HepG2 (cell line): Measurements from ENCODE around the gene SLC23A2. TPM values are rescaled to one million over a fixed set of nuclear protein-coding genes. Genes with fewer than 3 reads are reported as not detected.
A peak's percentile ranks its signal among the peaks of the same experiment; 100 is the strongest.

ENCODE experiments used
- CHD4 ChIP-seq: fragments of 200-600 bp; sonication (generic); IDR thresholded peaks from 2 replicates; pipeline ENCODE4 v1.7.0; 2017; ENCODE audit warnings: mild to moderate bottlenecking, low read length, borderline replicate concordance
- DBP ChIP-seq: sonication (generic); formaldehyde crosslinking; IDR thresholded peaks from 2 replicates; pipeline ENCODE4 v1.4.0; 2020; ENCODE audit warnings: missing genetic modification reagents; ENCODE audit errors: not compliant biosample characterization
- GPBP1L1 ChIP-seq: sonication (generic); formaldehyde crosslinking; IDR thresholded peaks from 2 replicates; pipeline ENCODE4 v1.5.0; 2020; ENCODE audit warnings: mild to moderate bottlenecking, missing genetic modification reagents
- KDM5A ChIP-seq: fragments of 200-600 bp; sonication (generic); IDR thresholded peaks from 2 replicates; pipeline ENCODE4 v1.7.0; 2018; ENCODE audit warnings: antibody characterized with exemption, mild to moderate bottlenecking, low read length, borderline replicate concordance
- NFATC3 ChIP-seq: sonication (generic); formaldehyde crosslinking; IDR thresholded peaks from 2 replicates; pipeline ENCODE4 v1.5.1; 2020; ENCODE audit warnings: mild to moderate bottlenecking, missing genetic modification reagents
- PATZ1 ChIP-seq: sonication (generic); formaldehyde crosslinking; IDR thresholded peaks from 2 replicates; pipeline ENCODE4 v1.4.0; 2020; ENCODE audit warnings: missing genetic modification reagents
- PCBP1 ChIP-seq: fragments of 200-400 bp; formaldehyde crosslinking; IDR thresholded peaks from 2 replicates; pipeline ENCODE4 v1.6.1; 2017; ENCODE audit warnings: mild to moderate bottlenecking, low read depth, low read length, borderline replicate concordance
- RAD51 ChIP-seq: fragments of 450-650 bp; IDR thresholded peaks from 2 replicates; pipeline ENCODE4 v1.6.1; 2016; ENCODE audit warnings: borderline replicate concordance
- RFXANK ChIP-seq: IDR thresholded peaks from 2 replicates; pipeline ENCODE4 v1.6.1; 2016
- SMC3 ChIP-seq: IDR thresholded peaks from 2 replicates; pipeline ENCODE4 v1.6.1; 2011; ENCODE audit warnings: low read length, improper control_type of control experiment
- TFE3 ChIP-seq: IDR thresholded peaks from 2 replicates; pipeline ENCODE4 v1.6.1; 2016
- TSC22D2 ChIP-seq: sonication (generic); formaldehyde crosslinking; IDR thresholded peaks from 2 replicates; pipeline ENCODE4 v1.5.1; 2020; ENCODE audit warnings: missing genetic modification reagents, mild to moderate bottlenecking, borderline replicate concordance
- XRCC5 ChIP-seq: fragments of 200-400 bp; formaldehyde crosslinking; optimal IDR thresholded peaks from 2 replicates; pipeline ENCODE3; 2017; ENCODE audit warnings: mild to moderate bottlenecking, low read length
- ZBTB46 ChIP-seq: sonication (generic); formaldehyde crosslinking; IDR thresholded peaks from 2 replicates; pipeline ENCODE4 v1.4.0; 2020; ENCODE audit warnings: mild to moderate bottlenecking, missing genetic modification reagents, borderline replicate concordance
- ZKSCAN5 ChIP-seq: sonication (generic); formaldehyde crosslinking; IDR thresholded peaks from 2 replicates; pipeline ENCODE4 v1.5.1; 2020; ENCODE audit warnings: mild to moderate bottlenecking, missing genetic modification reagents
- ZNF264 ChIP-seq: sonication (generic); formaldehyde crosslinking; IDR thresholded peaks from 2 replicates; pipeline ENCODE4 v1.4.0; 2020; ENCODE audit warnings: missing genetic modification reagents
- ZNF280B ChIP-seq: sonication (generic); formaldehyde crosslinking; IDR thresholded peaks from 2 replicates; pipeline ENCODE4 v1.5.0; 2020; ENCODE audit warnings: missing genetic modification reagents, mild to moderate bottlenecking, borderline replicate concordance
- ZNF546 ChIP-seq: sonication (generic); formaldehyde crosslinking; conservative IDR thresholded peaks from 2 replicates; pipeline ENCODE4 v1.8.1; 2023; ENCODE audit warnings: mild to moderate bottlenecking, missing genetic modification reagents
- ZNF7 ChIP-seq: IDR thresholded peaks from 2 replicates; pipeline ENCODE4 v1.6.1; 2016; ENCODE audit warnings: missing biosample characterization, missing genetic modification reagents
- ZNF709 ChIP-seq: sonication (generic); formaldehyde crosslinking; IDR thresholded peaks from 2 replicates; pipeline ENCODE4 v1.5.0; 2020; ENCODE audit warnings: mild to moderate bottlenecking, missing genetic modification reagents
- polyA plus RNA-seq, 8 experiments: library from polyadenylated mRNA; depleted of rRNA in 3 of 8; stranded (reverse) in 7 of 8; unstranded in 1 of 8; fragments of >200 nt; fragmentation: Illumina TruSeq in 4 of 8; extraction: Trizol in 4 of 8; gene quantifications; 2 replicates each; pipeline versions ENCODE4 v1.2.1 to v1.2.3, GENCODE V29; 2011 to 2016; ENCODE audit warnings: low read depth in 4 of 8, missing spikeins in 1 of 8, mixed read lengths in 1 of 8; ENCODE audit not compliant: insufficient read depth in 1 of 8
- total RNA-seq, 5 experiments: library from RNA; depleted of rRNA; stranded (reverse); fragments of >200 nt; fragmentation: Illumina TruSeq; extraction: Trizol; gene quantifications; 2 replicates each; pipeline ENCODE4 v1.2.3, GENCODE V29; 2016; ENCODE audit warnings: low read depth in 1 of 5

The SLC23A2 gene
- total and polyA plus RNA-seq, 2 of the 13 experiments (the other 11 are each of a cell fraction or from before 2014, with no cell fraction given) = 42.2 to 51.2 TPM

GRCh38 chr20:4956200-4956810, 45.0 kb downstream of the SLC23A2 start (continued):
- TF ChIP-seq TFE3 (CRISPR knock-in tag) = no peak
- no peak for TF ChIP-seq GPBP1L1 (CRISPR knock-in tag)
- TF ChIP-seq PCBP1 = no peak
- 0 out of 2 replicates have a peak, but pooled peaks have one; percentile 66 for TF ChIP-seq TSC22D2 (CRISPR knock-in tag)
- TF ChIP-seq ZBTB46 (CRISPR knock-in tag) = no peak
- no peak for TF ChIP-seq RAD51
- TF ChIP-seq NFATC3 = no peak
- TF ChIP-seq KDM5A = peak; percentile 42; the same call in 1 of the 2 replicates
- no peak for TF ChIP-seq ZNF7 (CRISPR knock-in tag)
- no peak for TF ChIP-seq XRCC5
- peak; percentile 92 for TF ChIP-seq SMC3
- TF ChIP-seq ZNF546 = no peak
- no peak for TF ChIP-seq CHD4
- TF ChIP-seq RFXANK = no peak
- TF ChIP-seq ZNF264 (CRISPR knock-in tag) = 0 out of 2 replicates have a peak, but pooled peaks have one; percentile 31
- TF ChIP-seq ZNF709 (CRISPR knock-in tag) = no peak
- TF ChIP-seq ZNF280B (CRISPR knock-in tag) = no peak
- TF ChIP-seq PATZ1 (CRISPR knock-in tag) = 0 out of 2 replicates have a peak, but pooled peaks have one; percentile 22
- TF ChIP-seq ZKSCAN5 (CRISPR knock-in tag) = no peak
- no peak for TF ChIP-seq DBP
